Omental fat pad (tissue), 4 donors: ENCODE data around the gene ADAM12. TPM values are rescaled to one million over a fixed set of nuclear protein-coding genes. Genes with fewer than 3 reads are reported as not detected.

ENCODE experiments used
- ATAC-seq: fragments of 150-250 bp; one replicate; pipeline ENCODE4 v1.9.1; 2016; ENCODE audit warnings: mild to moderate bottlenecking, moderate library complexity; ENCODE audit not compliant: low FRiP score
- DNase-seq: peaks from one replicate; pipeline ENCODE4 v3.0.0-alpha.2; 2019; ENCODE audit warnings: low spot score
- CTCF ChIP-seq, 3 donors: fragments of 450-650 bp; IDR thresholded peaks; one replicate each; pipeline ENCODE4 v1.5.1; 2016 to 2017; ENCODE audit warnings: antibody characterized with exemption in 3 of 3, mild to moderate bottlenecking in 3 of 3, moderate library complexity in 2 of 3
- total RNA-seq, 4 donors: library from RNA; depleted of rRNA; stranded (reverse); fragments of >200 nt; gene quantifications; one replicate each; pipeline ENCODE4 v1.1.0, GENCODE V29; 2016

The ADAM12 gene
- total RNA-seq, 4 donors from 2014 or later, result 4.9 to 24.4 (median 10.9) TPM

- no peak for ATAC-seq
- TF ChIP-seq CTCF (IDR thresholded peaks at IDR 0.05), result no peak
- no peak for DNase-seq
Measured at GRCh38 chr10:126155528-126155927, 232.7 kb downstream of the ADAM12 start.

GRCh38 chr10:126153711-126154628 is 234.3 kb downstream of the ADAM12 start:
- DNase-seq (no peak), ATAC-seq (no peak)
- no peak for TF ChIP-seq CTCF (IDR thresholded peaks at IDR 0.05)

- ATAC-seq (no peak), DNase-seq (no peak)
- no peak for TF ChIP-seq CTCF (IDR thresholded peaks at IDR 0.05)
Measured at GRCh38 chr10:126147866-126148587, 240.2 kb downstream of the ADAM12 start.

- DNase-seq, result no peak
- ATAC-seq, result no peak
- TF ChIP-seq CTCF (IDR thresholded peaks at IDR 0.05), result no peak
Measured at GRCh38 chr10:126146771-126147170, 241.5 kb downstream of the ADAM12 start.

GRCh38 chr10:126143117-126143516 is 245.2 kb downstream of the ADAM12 start:
- ATAC-seq (no peak), DNase-seq (no peak)
- TF ChIP-seq CTCF (IDR thresholded peaks at IDR 0.05), result no peak

- ATAC-seq, result no peak
- no peak for DNase-seq
- no peak for TF ChIP-seq CTCF (IDR thresholded peaks at IDR 0.05)
Measured at GRCh38 chr10:126140746-126141273, 247.5 kb downstream of the ADAM12 start.
